A549 (cell line): ENCODE results near the gene ZNF800. TPM values are rescaled to one million over a fixed set of nuclear protein-coding genes. Genes with fewer than 3 reads are reported as not detected.

Source experiments
- ATAC-seq, 2 experiments: fragments of 200-7000 bp in 1 of 2; fragments of >200 bp in 1 of 2; cut with Nextera tagmentation in 1 of 2; cut with Tn5 transposase in 1 of 2; 3 replicates each; pipeline versions ENCODE4 v1.8.0 to v1.9.1; 2018 to 2020; ENCODE audit warnings: mild to moderate bottlenecking in 1 of 2, moderate library complexity in 1 of 2
- CTCF ChIA-PET: fragments of 300-600 bp; sonication (Branson Sonifier 250); formaldehyde crosslinking; extraction: SDS; loops from one replicate; lab custom pipeline; 2021; ENCODE audit warnings: antibody characterized with exemption, inconsistent platforms; lab: Yijun Ruan, JAX
- POLR2A ChIA-PET: fragments of 350-600 bp; formaldehyde crosslinking; extraction: SDS; loops from one replicate; lab custom pipeline; 2021; ENCODE audit warnings: antibody characterized with exemption, inconsistent platforms; lab: Yijun Ruan, JAX
- DNase-seq, 2 experiments: peaks; one replicate each; pipeline versions ENCODE4 v3.0.0 to v3.0.0-alpha.2; 2011 to 2016; ENCODE audit warnings: low read depth in 1 of 2, low spot score in 1 of 2
- FAIRE-seq: peaks from 2 replicates; lab custom pipeline; 2011; peaks lifted over from hg19 to GRCh38; lab: Jason Lieb, UNC
- H3K27ac ChIP-seq, 2 experiments: fragments of >200 bp; sonication (Bioruptor Twin); formaldehyde crosslinking; 3 replicates each; pipeline ENCODE4 v1.5.1; 2016 to 2017
- H3K4me1 ChIP-seq: fragments of >200 bp; sonication (Bioruptor Twin); formaldehyde crosslinking; 3 replicates; pipeline ENCODE4 v1.6.1; 2016
- H3K4me2 ChIP-seq: fragments of >200 bp; sonication (Bioruptor Twin); formaldehyde crosslinking; 3 replicates; pipeline ENCODE4 v1.6.1; 2016
- H3K4me3 ChIP-seq: fragments of >200 bp; sonication (Bioruptor Twin); formaldehyde crosslinking; 3 replicates; pipeline ENCODE4 v1.5.1; 2016
- H3K9me3 ChIP-seq: fragments of >200 bp; sonication (Bioruptor Twin); formaldehyde crosslinking; 3 replicates; pipeline ENCODE4 v1.6.1; 2016
- ATOH8 ChIP-seq: fragments of 250-450 bp; sonication (Bioruptor Pico); IDR thresholded peaks from 2 replicates; pipeline ENCODE4 v1.5.0; 2020; ENCODE audit warnings: low read depth, mild to moderate bottlenecking, moderate library complexity
- BCL3 ChIP-seq: fragments of >200 bp; sonication (Bioruptor Twin); formaldehyde crosslinking; IDR thresholded peaks from 3 replicates; pipeline ENCODE4 v1.6.1; 2016
- CBX2 ChIP-seq: fragments of 200-600 bp; sonication (generic); IDR thresholded peaks from 2 replicates; pipeline ENCODE4 v1.6.1; 2016; ENCODE audit warnings: low read depth, mild to moderate bottlenecking, borderline replicate concordance
- CBX8 ChIP-seq: fragments of 200-600 bp; sonication (generic); IDR thresholded peaks from 2 replicates; pipeline ENCODE4 v1.6.1; 2016
- CEBPB ChIP-seq, 2 experiments: fragments of >200 bp in 1 of 2; sonication (Bioruptor Twin) in 1 of 2; formaldehyde crosslinking in 1 of 2; IDR thresholded peaks; 2 replicates each; pipeline ENCODE4 v1.6.1; 2012 to 2016
- ELK1 ChIP-seq: fragments of 150-350 bp; IDR thresholded peaks from 2 replicates; pipeline ENCODE4 v1.6.1; 2014; ENCODE audit warnings: low read depth, mild to moderate bottlenecking, low read length
- FOSL2 ChIP-seq, 2 experiments: fragments of 450-650 bp in 1 of 2; fragments of >200 bp in 1 of 2; sonication (Bioruptor Twin) in 1 of 2; formaldehyde crosslinking; IDR thresholded peaks; 2 replicates each; pipeline versions ENCODE4 v1.5.0 to v1.6.1; 2016 to 2020; ENCODE audit warnings: mild to moderate bottlenecking in 1 of 2, moderate library complexity in 1 of 2
- FOXS1 ChIP-seq: fragments of 250-450 bp; sonication (Bioruptor Pico); IDR thresholded peaks from 2 replicates; pipeline ENCODE4 v1.5.0; 2020; ENCODE audit warnings: mild to moderate bottlenecking, moderate library complexity
- HDAC2 ChIP-seq: fragments of 200-600 bp; sonication (generic); IDR thresholded peaks from 2 replicates; pipeline ENCODE4 v1.6.1; 2016
- HOXA7 ChIP-seq: fragments of 250-450 bp; sonication (Bioruptor Pico); IDR thresholded peaks from 2 replicates; pipeline ENCODE4 v1.5.0; 2020; ENCODE audit warnings: mild to moderate bottlenecking, moderate library complexity
- JUNB ChIP-seq: fragments of >200 bp; sonication (Bioruptor Twin); formaldehyde crosslinking; IDR thresholded peaks from 2 replicates; pipeline ENCODE4 v1.6.1; 2016
- KDM1A ChIP-seq: fragments of 200-600 bp; sonication (generic); IDR thresholded peaks from 2 replicates; pipeline ENCODE4 v1.6.1; 2016; ENCODE audit warnings: low read depth, mild to moderate bottlenecking
- KDM5A ChIP-seq: fragments of 200-600 bp; sonication (generic); IDR thresholded peaks from 2 replicates; pipeline ENCODE4 v1.6.1; 2016; ENCODE audit warnings: antibody characterized with exemption, mild to moderate bottlenecking
- MAZ ChIP-seq: fragments of 150-350 bp; IDR thresholded peaks from 2 replicates; pipeline ENCODE4 v1.6.1; 2014; ENCODE audit warnings: antibody characterized with exemption, low read depth, low read length, borderline replicate concordance
- MYC ChIP-seq: IDR thresholded peaks from 2 replicates; pipeline ENCODE4 v1.6.1; 2012; ENCODE audit warnings: mild to moderate bottlenecking, inconsistent platforms, low read length, improper control_type of control experiment, borderline replicate concordance
- NFE2L2 ChIP-seq: fragments of 150-350 bp; conservative IDR thresholded peaks from 2 replicates; pipeline ENCODE4 v1.6.1; 2014; ENCODE audit warnings: low read length
- POLR2AphosphoS2 ChIP-seq: conservative IDR thresholded peaks from 2 replicates; pipeline ENCODE4 v1.6.1; 2012; ENCODE audit warnings: low read length, improper control_type of control experiment, inconsistent platforms
- RAD21 ChIP-seq, 2 experiments: fragments of >200 bp in 1 of 2; sonication (Bioruptor Twin) in 1 of 2; formaldehyde crosslinking in 1 of 2; IDR thresholded peaks in 1 of 2; conservative IDR thresholded peaks in 1 of 2; 2 replicates in 1 of 2; 3 replicates in 1 of 2; pipeline ENCODE4 v1.6.1; 2012 to 2018; ENCODE audit warnings: inconsistent platforms in 1 of 2
- REST ChIP-seq: fragments of 200-600 bp; sonication (generic); IDR thresholded peaks from 2 replicates; pipeline ENCODE4 v1.6.1; 2016; ENCODE audit warnings: antibody characterized with exemption, mild to moderate bottlenecking, moderate library complexity
- RFX5 ChIP-seq: fragments of 450-650 bp; IDR thresholded peaks from 2 replicates; pipeline ENCODE4 v1.7.1; 2014; ENCODE audit warnings: antibody characterized with exemption, mild to moderate bottlenecking, moderate library complexity
- RNF2 ChIP-seq: fragments of 200-600 bp; sonication (generic); IDR thresholded peaks from 2 replicates; pipeline ENCODE4 v1.6.1; 2016; ENCODE audit warnings: low read depth, mild to moderate bottlenecking, antibody characterized with exemption, moderate library complexity, borderline replicate concordance
- SREBF2 ChIP-seq: fragments of 450-650 bp; IDR thresholded peaks from 2 replicates; pipeline ENCODE4 v1.6.1; 2014; ENCODE audit warnings: mild to moderate bottlenecking, moderate library complexity
- TP53 ChIP-seq: fragments of 250-450 bp; sonication (Bioruptor Pico); IDR thresholded peaks from 2 replicates; pipeline ENCODE4 v1.5.0; 2021; ENCODE audit warnings: mild to moderate bottlenecking, moderate library complexity
- USF2 ChIP-seq: fragments of 450-650 bp; IDR thresholded peaks from 2 replicates; pipeline ENCODE4 v1.6.1; 2014; ENCODE audit warnings: antibody characterized with exemption
- ZC3H11A ChIP-seq: fragments of 450-650 bp; IDR thresholded peaks from 2 replicates; pipeline ENCODE4 v1.6.1; 2014; ENCODE audit warnings: antibody characterized with exemption, mild to moderate bottlenecking
- ZNF302 ChIP-seq: fragments of 250-450 bp; sonication (Bioruptor Pico); IDR thresholded peaks from 2 replicates; pipeline ENCODE4 v1.9.0; 2021; ENCODE audit warnings: inconsistent platforms, mild to moderate bottlenecking, moderate library complexity
- ZSCAN20 ChIP-seq: fragments of 250-450 bp; sonication (Bioruptor Pico); IDR thresholded peaks from 2 replicates; pipeline ENCODE4 v1.8.0; 2022; ENCODE audit warnings: mild to moderate bottlenecking, moderate library complexity
- WGBS: methylation state at CpG from one replicate; pipeline ENCODE4 v1.1.6; 2017; ENCODE audit errors: missing lambda C conversion rate; 5-methylcytosine and 5-hydroxymethylcytosine counted together
- polyA plus RNA-seq, 4 experiments: library from polyadenylated mRNA; depleted of rRNA in 3 of 4; stranded (reverse); fragments of >200 nt; fragmentation: RNase III in 1 of 4; extraction: RNeasy Plus Mini Kit Qiagen cat#74134 plus additional on column Dnase treatment in 1 of 4; gene quantifications; 2 replicates in 3 of 4; 3 replicates in 1 of 4; pipeline ENCODE4 v1.2.3, GENCODE V29; 2011 to 2017

Gene ZNF800
- polyA plus RNA-seq, 2 of the 4 experiments (the other 2 are of a cell fraction), result 8.7 to 17.2 TPM

- ChIA-PET CTCF (interaction anchor here (1.5 kb wide), 1 partner anchor 14 kb away, joined by 3 read pairs; the partner anchor contains the start of gene ZNF800), POLR2A (no interaction called here)
- DNase-seq (no peak), ATAC-seq (no peak), FAIRE-seq (no peak)
- no peak overlapping the region for H3K27ac ChIP-seq
- H3K4me3 ChIP-seq, result no peak overlapping the region
- H3K4me1 ChIP-seq, result peaks cover 11% of the 10 kb centered on the region
- TF ChIP-seq HOXA7 (no peak), CBX2 (no peak), RFX5 (no peak), FOXS1 (no peak), NFE2L2 (no peak), RAD21 (conservative IDR thresholded peaks at IDR 0.05 in 1 of 2, IDR thresholded peaks at IDR 0.05 in 1 of 2) (no peak), FOSL2 (IDR thresholded peaks at IDR 0.05) (no peak), FOSL2 (CRISPR knock-in tag; IDR thresholded peaks at IDR 0.05) (no peak), RNF2 (no peak), MAZ (no peak), CEBPB (IDR thresholded peaks at IDR 0.05) (no peak), ZSCAN20 (CRISPR knock-in tag) (no peak), ZC3H11A (no peak), KDM5A (no peak), ELK1 (no peak), CBX8 (no peak)
- WGBS, result 19% methylated on average over 1 of the region's 1 CpG
- no peak overlapping the region for H3K4me2 ChIP-seq
- H3K9me3 ChIP-seq, result no peaks in the 10 kb centered on the region
Measured at GRCh38 chr7:127378537-127378936, 14.0 kb downstream of the ZNF800 start.

GRCh38 chr7:127377425-127377824 lies 15.1 kb downstream of the ZNF800 start:
- FAIRE-seq, result no peak
- CTCF ChIA-PET, result interaction anchor here (1.0 to 1.5 kb wide), 2 partner anchors 15 to 30 kb away, joined by 3 read pairs; partner anchors contain the start of gene ZNF800
- WGBS, result 64% methylated on average over 1 of the region's 1 CpG
- TF ChIP-seq BCL3 (no peak), USF2 (no peak), SREBF2 (no peak), ZC3H11A (no peak), KDM1A (no peak), MAZ (no peak), ATOH8 (CRISPR knock-in tag) (no peak), POLR2AphosphoS2 (no peak), HOXA7 (no peak), JUNB (no peak), TP53 (CRISPR knock-in tag) (no peak), REST (no peak), MYC (no peak), ZNF302 (no peak), HDAC2 (no peak), RNF2 (no peak)
- DNase-seq, result no peak
- POLR2A ChIA-PET, result interaction anchor here (0.8 kb wide), 1 partner anchor 15 kb away, joined by 3 read pairs; the partner anchor contains the start of gene ZNF800
- Histone ChIP-seq H3K4me1 (peaks cover 3% of the 10 kb centered on the region; the same call in 1 of the 3 replicates), H3K27ac (no peak overlapping the region), H3K4me3 (no peak overlapping the region), H3K9me3 (no peaks in the 10 kb centered on the region), H3K4me2 (no peak overlapping the region)
- no peak for ATAC-seq
